ENCODE data around the gene UBE3D. TPM values are rescaled to one million over a fixed set of nuclear protein-coding genes. Genes with fewer than 3 reads are reported as not detected.

Gene UBE3D
- total RNA-seq, 2 experiments from 2014 or later, result 4.4 to 4.7 TPM

DNA sequence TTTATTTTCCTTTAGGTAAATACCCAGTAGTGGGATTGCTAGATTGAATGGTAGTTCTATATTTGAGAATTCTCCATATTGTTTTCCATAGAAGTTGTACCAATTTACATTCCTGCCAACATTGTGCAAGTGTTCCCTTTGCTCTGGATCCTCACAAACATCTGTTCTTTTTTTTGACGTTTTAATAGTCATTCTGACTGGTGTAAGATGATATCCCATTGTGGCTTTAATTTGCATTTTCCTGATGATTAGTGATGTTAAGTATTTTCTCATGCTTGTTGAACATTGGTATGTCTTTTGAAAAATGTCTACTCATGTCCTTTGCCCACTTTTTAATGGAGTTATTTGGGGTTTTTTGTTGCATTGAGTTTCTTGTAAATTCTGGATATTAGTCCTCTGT lies 85.6 kb downstream of the UBE3D start:
- H3K27ac Mint-ChIP-seq, result no peak overlapping the region
- ATAC-seq (ENCODE audit: low read depth) (no peak), DNase-seq (no peak)
- H3K36me3 Mint-ChIP-seq, result no peaks in the 10 kb centered on the region
- H3K4me3 Mint-ChIP-seq, result no peak overlapping the region
- H3K27me3 Mint-ChIP-seq, result no peaks in the 10 kb centered on the region
- no peaks in the 10 kb centered on the region for H3K9me3 Mint-ChIP-seq
- POLR2A ChIA-PET, result no interaction called here
- no peaks in the 10 kb centered on the region for H3K4me1 Mint-ChIP-seq

GRCh38 chr6:82979657-82980056 lies 86.0 kb downstream of the UBE3D start:
- no peaks in the 10 kb centered on the region for H3K36me3 Mint-ChIP-seq
- no peak for DNase-seq
- POLR2A ChIA-PET, result no interaction called here
- no peak overlapping the region for H3K27ac Mint-ChIP-seq
- no peak for ATAC-seq (ENCODE audit: low read depth)
- H3K9me3 Mint-ChIP-seq, result no peaks in the 10 kb centered on the region
- no peaks in the 10 kb centered on the region for H3K27me3 Mint-ChIP-seq
- H3K4me3 Mint-ChIP-seq, result no peak overlapping the region
- no peaks in the 10 kb centered on the region for H3K4me1 Mint-ChIP-seq

GRCh38 chr6:82978362-82978945 lies 87.2 kb downstream of the UBE3D start:
- no peak for ATAC-seq (ENCODE audit: low read depth)
- POLR2A ChIA-PET, result no interaction called here
- H3K9me3 Mint-ChIP-seq, result no peaks in the 10 kb centered on the region
- H3K27me3 Mint-ChIP-seq, result no peaks in the 10 kb centered on the region
- DNase-seq, result no peak
- H3K27ac Mint-ChIP-seq, result no peak overlapping the region
- H3K4me3 Mint-ChIP-seq, result no peak overlapping the region
- H3K36me3 Mint-ChIP-seq, result no peaks in the 10 kb centered on the region
- H3K4me1 Mint-ChIP-seq, result no peaks in the 10 kb centered on the region

DNA sequence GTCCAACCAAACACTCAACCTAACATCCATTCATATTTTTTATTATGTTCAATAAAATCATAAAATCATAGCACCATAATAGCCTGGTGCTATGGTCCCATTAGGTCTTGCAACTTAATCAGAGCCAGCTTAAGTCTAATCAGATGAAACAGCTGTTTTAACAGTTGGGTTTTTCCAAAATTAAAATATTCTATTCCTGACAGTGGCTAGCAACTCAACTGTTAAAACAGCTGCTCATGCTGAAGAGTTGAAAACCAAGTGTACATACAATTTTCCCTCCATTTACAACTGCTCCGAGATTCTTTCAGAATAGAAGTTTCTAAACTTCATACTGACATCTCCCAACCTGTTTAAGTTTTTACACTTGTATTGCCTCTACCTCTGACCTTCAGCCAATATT lies 89.5 kb downstream of the UBE3D start:
- ATAC-seq (ENCODE audit: low read depth), result no peak
- Mint-ChIP-seq H3K4me1 (no peaks in the 10 kb centered on the region), H3K9me3 (no peaks in the 10 kb centered on the region), H3K4me3 (no peak overlapping the region), H3K36me3 (no peaks in the 10 kb centered on the region), H3K27me3 (no peaks in the 10 kb centered on the region), H3K27ac (no peak overlapping the region)
- DNase-seq, result no peak
- POLR2A ChIA-PET, result no interaction called here

- Mint-ChIP-seq H3K4me1 (no peaks in the 10 kb centered on the region), H3K4me3 (no peak overlapping the region), H3K36me3 (no peaks in the 10 kb centered on the region), H3K27me3 (no peaks in the 10 kb centered on the region), H3K27ac (no peak overlapping the region), H3K9me3 (no peaks in the 10 kb centered on the region)
- no peak for ATAC-seq (ENCODE audit: low read depth)
- DNase-seq, result no peak
- POLR2A ChIA-PET, result no interaction called here
These were observed 93.7 kb downstream of the UBE3D start for GRCh38 chr6:82971877-82972460.

GRCh38 chr6:82970839-82971238 lies 94.8 kb downstream of the UBE3D start:
- POLR2A ChIA-PET, result no interaction called here
- H3K4me3 Mint-ChIP-seq, result no peak overlapping the region
- H3K36me3 Mint-ChIP-seq, result no peaks in the 10 kb centered on the region
- no peak for DNase-seq
- H3K27ac Mint-ChIP-seq, result no peak overlapping the region
- H3K9me3 Mint-ChIP-seq, result no peaks in the 10 kb centered on the region
- H3K27me3 Mint-ChIP-seq, result no peaks in the 10 kb centered on the region
- ATAC-seq (ENCODE audit: low read depth), result no peak
- H3K4me1 Mint-ChIP-seq, result no peaks in the 10 kb centered on the region

- H3K36me3 Mint-ChIP-seq, result no peaks in the 10 kb centered on the region
- no peaks in the 10 kb centered on the region for H3K27me3 Mint-ChIP-seq
- H3K9me3 Mint-ChIP-seq, result no peaks in the 10 kb centered on the region
- no peaks in the 10 kb centered on the region for H3K4me1 Mint-ChIP-seq
- ATAC-seq (ENCODE audit: low read depth), result no peak
- no peak for DNase-seq
- no peak overlapping the region for H3K4me3 Mint-ChIP-seq
- POLR2A ChIA-PET, result no interaction called here
- H3K27ac Mint-ChIP-seq, result no peak overlapping the region
These were observed 96.9 kb downstream of the UBE3D start for GRCh38 chr6:82968708-82969107.

GRCh38 chr6:82963191-82963925 lies 102.3 kb downstream of the UBE3D start:
- H3K9me3 Mint-ChIP-seq, result no peaks in the 10 kb centered on the region
- H3K4me3 Mint-ChIP-seq, result no peak overlapping the region
- no peaks in the 10 kb centered on the region for H3K27me3 Mint-ChIP-seq

GRCh38 chr6:82959385-82959941 lies 106.2 kb downstream of the UBE3D start:
- ATAC-seq (ENCODE audit: low read depth) (no peak), DNase-seq (no peak)
- Mint-ChIP-seq H3K4me3 (no peak overlapping the region), H3K9me3 (no peaks in the 10 kb centered on the region), H3K27ac (no peak overlapping the region), H3K4me1 (no peaks in the 10 kb centered on the region), H3K27me3 (no peaks in the 10 kb centered on the region), H3K36me3 (peaks cover 4% of the 10 kb centered on the region)
- POLR2A ChIA-PET, result no interaction called here

More at GRCh38 chr6:82963191-82963925, 102.3 kb downstream of the UBE3D start:
- DNase-seq (no peak), ATAC-seq (ENCODE audit: low read depth) (no peak)
- Mint-ChIP-seq H3K4me1 (no peaks in the 10 kb centered on the region), H3K36me3 (no peaks in the 10 kb centered on the region), H3K27ac (no peak overlapping the region)
- POLR2A ChIA-PET, result no interaction called here

GRCh38 chr6:82958551-82958950 lies 107.1 kb downstream of the UBE3D start:
- DNase-seq (no peak), ATAC-seq (ENCODE audit: low read depth) (no peak)
- no peaks in the 10 kb centered on the region for H3K9me3 Mint-ChIP-seq
- no peaks in the 10 kb centered on the region for H3K4me1 Mint-ChIP-seq
- H3K36me3 Mint-ChIP-seq, result peaks cover 4% of the 10 kb centered on the region
- no peak overlapping the region for H3K27ac Mint-ChIP-seq
- POLR2A ChIA-PET, result no interaction called here
- no peak overlapping the region for H3K4me3 Mint-ChIP-seq
- H3K27me3 Mint-ChIP-seq, result no peaks in the 10 kb centered on the region

GRCh38 chr6:82957868-82958245 lies 107.8 kb downstream of the UBE3D start:
- no peak overlapping the region for H3K4me3 Mint-ChIP-seq
- POLR2A ChIA-PET, result no interaction called here
- peaks cover 4% of the 10 kb centered on the region for H3K36me3 Mint-ChIP-seq
- H3K4me1 Mint-ChIP-seq, result no peaks in the 10 kb centered on the region
- DNase-seq (no peak), ATAC-seq (ENCODE audit: low read depth) (no peak)
- H3K27ac Mint-ChIP-seq, result no peak overlapping the region
- no peaks in the 10 kb centered on the region for H3K9me3 Mint-ChIP-seq
- H3K27me3 Mint-ChIP-seq, result no peaks in the 10 kb centered on the region

DNA sequence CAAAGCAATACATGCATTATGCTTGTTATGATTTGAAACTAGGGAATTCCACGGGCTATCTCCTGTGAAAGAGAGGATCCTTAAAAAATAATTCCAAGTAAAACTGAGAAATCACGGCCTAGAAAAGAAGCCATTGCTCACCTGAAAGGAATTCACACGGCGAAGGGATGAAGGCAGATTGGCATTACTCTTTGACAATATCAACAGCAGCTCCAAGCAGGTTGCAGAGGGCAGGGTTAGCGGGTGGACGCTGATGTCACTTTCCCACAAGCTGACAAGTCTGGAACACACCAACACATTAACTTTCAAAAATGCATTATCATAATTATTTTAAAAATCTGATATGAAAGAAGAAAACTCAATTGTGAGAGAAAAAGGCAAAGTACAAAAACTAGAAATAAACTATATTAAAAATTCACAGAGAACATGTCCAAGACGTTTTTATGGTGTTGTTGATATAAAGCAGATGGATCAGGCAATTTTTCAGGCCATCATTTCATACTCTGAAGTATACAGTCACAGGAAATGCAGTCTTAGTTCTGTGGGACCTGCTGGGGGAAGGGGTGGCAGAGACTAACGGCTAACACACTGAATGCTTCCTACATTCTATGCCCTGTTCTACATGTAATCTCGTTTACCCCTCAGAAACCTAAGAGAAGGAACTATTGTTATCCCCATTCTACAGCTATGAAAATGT lies 108.3 kb downstream of the UBE3D start:
- Mint-ChIP-seq H3K9me3 (no peaks in the 10 kb centered on the region), H3K4me3 (no peak overlapping the region), H3K27ac (no peak overlapping the region), H3K36me3 (peaks cover 4% of the 10 kb centered on the region), H3K27me3 (no peaks in the 10 kb centered on the region), H3K4me1 (no peaks in the 10 kb centered on the region)
- no peak for ATAC-seq (ENCODE audit: low read depth)
- DNase-seq, result no peak
- POLR2A ChIA-PET, result no interaction called here

DNA sequence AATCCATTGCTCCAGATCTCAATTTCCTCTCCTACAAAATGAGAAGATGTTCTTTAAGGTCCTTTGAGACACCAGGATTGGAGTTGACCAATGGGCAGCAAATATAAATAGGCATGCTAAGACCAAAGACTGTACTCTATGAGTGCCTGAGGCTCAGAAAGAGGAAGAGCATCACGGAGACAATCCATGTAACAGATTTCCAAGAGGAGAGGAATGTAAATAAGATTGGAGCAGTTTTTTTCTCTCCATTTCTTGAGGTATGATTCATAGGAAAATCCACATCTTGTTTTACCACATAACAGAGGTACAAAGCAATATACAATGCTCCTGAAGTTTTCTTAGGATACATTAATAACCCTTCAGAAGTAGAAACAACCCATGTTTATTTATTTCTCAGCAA lies 109.8 kb downstream of the UBE3D start:
- H3K27me3 Mint-ChIP-seq, result no peaks in the 10 kb centered on the region
- H3K27ac Mint-ChIP-seq, result no peak overlapping the region
- H3K9me3 Mint-ChIP-seq, result no peaks in the 10 kb centered on the region
- H3K36me3 Mint-ChIP-seq, result peaks cover 4% of the 10 kb centered on the region
- DNase-seq (no peak), ATAC-seq (ENCODE audit: low read depth) (no peak)
- no peaks in the 10 kb centered on the region for H3K4me1 Mint-ChIP-seq
- POLR2A ChIA-PET, result no interaction called here
- H3K4me3 Mint-ChIP-seq, result no peak overlapping the region

Data from activated naive CD8-positive, alpha-beta T cell treated with anti-CD3 and anti-CD28 coated beads, Interleukin-2, amount 10 ng/mL, durations not matched to agents 7 days and 5 days (primary cell).